ENCODE data around the gene ANO7. TPM values are rescaled to one million over a fixed set of nuclear protein-coding genes. Genes with fewer than 3 reads are reported as not detected.

The ANO7 gene, protein sequence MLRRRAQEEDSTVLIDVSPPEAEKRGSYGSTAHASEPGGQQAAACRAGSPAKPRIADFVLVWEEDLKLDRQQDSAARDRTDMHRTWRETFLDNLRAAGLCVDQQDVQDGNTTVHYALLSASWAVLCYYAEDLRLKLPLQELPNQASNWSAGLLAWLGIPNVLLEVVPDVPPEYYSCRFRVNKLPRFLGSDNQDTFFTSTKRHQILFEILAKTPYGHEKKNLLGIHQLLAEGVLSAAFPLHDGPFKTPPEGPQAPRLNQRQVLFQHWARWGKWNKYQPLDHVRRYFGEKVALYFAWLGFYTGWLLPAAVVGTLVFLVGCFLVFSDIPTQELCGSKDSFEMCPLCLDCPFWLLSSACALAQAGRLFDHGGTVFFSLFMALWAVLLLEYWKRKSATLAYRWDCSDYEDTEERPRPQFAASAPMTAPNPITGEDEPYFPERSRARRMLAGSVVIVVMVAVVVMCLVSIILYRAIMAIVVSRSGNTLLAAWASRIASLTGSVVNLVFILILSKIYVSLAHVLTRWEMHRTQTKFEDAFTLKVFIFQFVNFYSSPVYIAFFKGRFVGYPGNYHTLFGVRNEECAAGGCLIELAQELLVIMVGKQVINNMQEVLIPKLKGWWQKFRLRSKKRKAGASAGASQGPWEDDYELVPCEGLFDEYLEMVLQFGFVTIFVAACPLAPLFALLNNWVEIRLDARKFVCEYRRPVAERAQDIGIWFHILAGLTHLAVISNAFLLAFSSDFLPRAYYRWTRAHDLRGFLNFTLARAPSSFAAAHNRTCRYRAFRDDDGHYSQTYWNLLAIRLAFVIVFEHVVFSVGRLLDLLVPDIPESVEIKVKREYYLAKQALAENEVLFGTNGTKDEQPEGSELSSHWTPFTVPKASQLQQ
- total RNA-seq (0.17 TPM), polyA plus RNA-seq (not detected)

- Histone ChIP-seq H3K4me3 (ENCODE audit: low read depth, low read length) (no peak within 1 kb of the TSS), H3K36me3 (ENCODE audit: control insufficient read depth, insufficient read depth, low read length) (peaks cover 3% of the 10 kb centered on the region), H3K4me1 (ENCODE audit: control insufficient read depth, insufficient read depth, low read length, poor library complexity, severe bottlenecking) (no peaks in the 10 kb centered on the region), H3K27ac (ENCODE audit: insufficient read depth, low read length, poor library complexity, severe bottlenecking) (no peak within 1 kb of the TSS), H3K27me3 (ENCODE audit: control insufficient read depth, insufficient read depth, low read length) (no peaks in the 10 kb centered on the region), H3K9me3 (ENCODE audit: control insufficient read depth in 2 of 2, low read length in 2 of 2) (no peaks in the 10 kb centered on the region)
- Mint-ChIP-seq H3K27ac (no peak within 1 kb of the TSS), H3K9me3 (no peaks in the 10 kb centered on the region), H3K4me3 (no peak within 1 kb of the TSS), H3K27me3 (no peaks in the 10 kb centered on the region), H3K36me3 (peaks cover 2% of the 10 kb centered on the region), H3K4me1 (no peaks in the 10 kb centered on the region)
- no peak for ATAC-seq (ENCODE audit: low read depth in 2 of 2)
- DNase-seq = no peak
Observed at GRCh38 chr2:241188361-241189092, at the start of gene ANO7. TSS of gene ANO7 (plus strand) at chr2:241188677. CDS start at chr2:241190064, 1,387 bp downstream.

DNA sequence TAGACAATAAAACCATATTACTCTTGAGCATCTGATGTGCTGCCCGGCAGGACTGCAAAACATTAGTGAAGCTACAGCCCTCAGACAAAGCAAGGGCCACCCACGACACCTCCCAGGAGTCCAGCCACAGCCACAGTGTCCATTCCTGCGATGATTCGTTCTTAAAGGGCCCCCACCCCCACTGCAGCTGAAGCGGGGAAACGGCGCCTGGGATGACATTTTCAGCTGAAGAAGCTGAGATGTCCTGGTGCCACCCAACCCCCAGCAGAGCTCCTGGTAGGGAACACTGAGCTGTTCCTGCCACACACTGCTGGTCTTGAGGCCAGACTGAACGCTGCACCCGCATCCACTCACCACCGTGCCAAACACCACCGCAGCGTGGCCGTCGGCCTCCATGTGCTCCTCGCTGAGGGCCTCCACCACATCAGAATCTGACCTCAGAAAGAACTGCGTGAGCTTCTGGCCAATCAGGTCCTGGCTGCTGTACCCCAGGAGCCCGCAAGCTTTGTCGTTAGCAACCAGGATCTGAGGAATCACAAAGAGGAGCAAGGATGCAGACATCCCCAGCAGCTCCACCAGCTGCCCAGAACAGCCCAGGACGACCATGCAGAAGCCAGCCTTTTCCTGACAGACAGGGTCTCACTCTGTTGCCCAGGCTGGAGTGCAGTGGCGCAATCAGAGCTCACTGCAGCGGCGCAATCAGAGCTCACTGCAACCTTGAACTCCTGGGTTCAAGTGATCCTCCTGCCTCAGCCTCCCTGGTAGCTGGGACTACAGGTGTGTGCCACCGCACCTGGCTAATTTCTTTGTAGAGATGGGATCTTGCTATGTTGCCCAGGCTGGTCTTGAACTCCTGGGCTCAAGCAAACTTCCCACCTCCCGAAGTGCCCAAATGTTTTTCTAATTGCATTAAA is 48.7 kb upstream of the ANO7 start:
- no peak overlapping the region for H3K4me3 Mint-ChIP-seq
- no peaks in the 10 kb centered on the region for H3K27me3 ChIP-seq (ENCODE audit: control insufficient read depth, insufficient read depth, low read length)
- H3K4me1 ChIP-seq (ENCODE audit: control insufficient read depth, insufficient read depth, low read length, poor library complexity, severe bottlenecking) = no peaks in the 10 kb centered on the region
- H3K9me3 ChIP-seq (ENCODE audit: control insufficient read depth in 2 of 2, low read length in 2 of 2) = no peaks in the 10 kb centered on the region
- H3K36me3 Mint-ChIP-seq = peaks cover 28% of the 10 kb centered on the region
- H3K27me3 Mint-ChIP-seq = no peaks in the 10 kb centered on the region
- ATAC-seq (ENCODE audit: low read depth in 2 of 2) (no peak), DNase-seq (no peak)
- H3K4me1 Mint-ChIP-seq = peaks cover 0 to 11% (median 3%) of the 10 kb centered on the region in 4 donors
- no peak overlapping the region for H3K27ac ChIP-seq (ENCODE audit: insufficient read depth, low read length, poor library complexity, severe bottlenecking)
- H3K27ac Mint-ChIP-seq = peak overlapping the region in 1 of 3 donors; percentile 48
- peaks cover 54% of the 10 kb centered on the region for H3K36me3 ChIP-seq (ENCODE audit: control insufficient read depth, insufficient read depth, low read length)
- H3K9me3 Mint-ChIP-seq = peaks cover 0 to 1% (median 0%) of the 10 kb centered on the region in 7 donors
- H3K4me3 ChIP-seq (ENCODE audit: low read depth, low read length) = no peak overlapping the region

DNA sequence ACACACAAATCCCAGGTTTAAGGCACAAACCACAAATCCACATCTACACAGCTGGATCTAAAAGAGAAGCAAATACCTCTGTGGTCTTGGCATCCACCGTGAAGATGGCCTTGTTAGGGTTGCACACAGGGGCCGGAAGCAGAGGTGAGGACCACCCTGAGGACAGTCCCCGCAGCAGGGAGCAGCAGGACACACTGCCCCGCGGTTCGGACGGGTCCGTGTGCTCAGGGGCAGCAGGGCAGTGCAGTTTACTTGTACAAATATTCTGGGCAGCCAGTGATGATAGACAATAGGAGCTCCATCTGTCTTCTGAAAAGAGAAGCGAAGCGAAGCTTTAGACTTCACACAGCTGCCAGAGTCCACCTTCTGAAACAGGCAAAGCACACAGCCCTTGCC is 48.0 kb upstream of the ANO7 start:
- H3K27ac Mint-ChIP-seq = no peak overlapping the region

GRCh38 chr2:241141214-241141770 is 47.2 kb upstream of the ANO7 start:
- peaks cover 43% of the 10 kb centered on the region for H3K36me3 ChIP-seq (ENCODE audit: control insufficient read depth, insufficient read depth, low read length)
- DNase-seq (no peak), ATAC-seq (ENCODE audit: low read depth in 2 of 2) (no peak)
- peak overlapping the region in 1 of 3 donors; percentile 56 for H3K27ac Mint-ChIP-seq
- H3K4me3 Mint-ChIP-seq = no peak overlapping the region
- H3K36me3 Mint-ChIP-seq = peaks cover 25% of the 10 kb centered on the region
- no peaks in the 10 kb centered on the region for H3K4me1 ChIP-seq (ENCODE audit: control insufficient read depth, insufficient read depth, low read length, poor library complexity, severe bottlenecking)
- peaks cover 3 to 13% (median 7%) of the 10 kb centered on the region in 4 donors for H3K4me1 Mint-ChIP-seq
- H3K4me3 ChIP-seq (ENCODE audit: low read depth, low read length) = no peak overlapping the region
- no peaks in the 10 kb centered on the region for H3K27me3 Mint-ChIP-seq
- peaks cover 0 to 1% (median 0%) of the 10 kb centered on the region in 7 donors for H3K9me3 Mint-ChIP-seq
- no peak overlapping the region for H3K27ac ChIP-seq (ENCODE audit: insufficient read depth, low read length, poor library complexity, severe bottlenecking)
- H3K9me3 ChIP-seq (ENCODE audit: control insufficient read depth in 2 of 2, low read length in 2 of 2) = no peaks in the 10 kb centered on the region
- no peaks in the 10 kb centered on the region for H3K27me3 ChIP-seq (ENCODE audit: control insufficient read depth, insufficient read depth, low read length)

More for the DNA sequence above, 48.0 kb upstream of the ANO7 start:
- H3K27ac ChIP-seq (ENCODE audit: insufficient read depth, low read length, poor library complexity, severe bottlenecking) = no peak overlapping the region
- H3K4me1 ChIP-seq (ENCODE audit: control insufficient read depth, insufficient read depth, low read length, poor library complexity, severe bottlenecking) = no peaks in the 10 kb centered on the region
- H3K27me3 ChIP-seq (ENCODE audit: control insufficient read depth, insufficient read depth, low read length) = no peaks in the 10 kb centered on the region
- no peak for DNase-seq
- no peak for ATAC-seq (ENCODE audit: low read depth in 2 of 2)
- H3K9me3 ChIP-seq (ENCODE audit: control insufficient read depth in 2 of 2, low read length in 2 of 2) = no peaks in the 10 kb centered on the region
- no peaks in the 10 kb centered on the region for H3K27me3 Mint-ChIP-seq
- no peak overlapping the region for H3K4me3 ChIP-seq (ENCODE audit: low read depth, low read length)
- H3K4me1 Mint-ChIP-seq = peaks cover 0 to 11% (median 3%) of the 10 kb centered on the region in 4 donors
- H3K36me3 ChIP-seq (ENCODE audit: control insufficient read depth, insufficient read depth, low read length) = peaks cover 51% of the 10 kb centered on the region
- H3K36me3 Mint-ChIP-seq = peaks cover 28% of the 10 kb centered on the region
- peaks cover 0 to 1% (median 0%) of the 10 kb centered on the region in 7 donors for H3K9me3 Mint-ChIP-seq
- H3K4me3 Mint-ChIP-seq = peak overlapping the region in 1 of 4 donors; percentile 51

GRCh38 chr2:241142063-241142462 is 46.4 kb upstream of the ANO7 start:
- ATAC-seq (ENCODE audit: low read depth in 2 of 2) (no peak), DNase-seq (no peak)
- H3K4me3 Mint-ChIP-seq = peak overlapping the region in 1 of 4 donors; percentile 23

GRCh38 chr2:241142593-241142992 is 45.9 kb upstream of the ANO7 start:
- peaks cover 24% of the 10 kb centered on the region for H3K36me3 Mint-ChIP-seq

More at GRCh38 chr2:241142063-241142462, 46.4 kb upstream of the ANO7 start:
- Histone ChIP-seq H3K4me3 (ENCODE audit: low read depth, low read length) (no peak overlapping the region), H3K4me1 (ENCODE audit: control insufficient read depth, insufficient read depth, low read length, poor library complexity, severe bottlenecking) (no peaks in the 10 kb centered on the region), H3K36me3 (ENCODE audit: control insufficient read depth, insufficient read depth, low read length) (peaks cover 36% of the 10 kb centered on the region), H3K9me3 (ENCODE audit: control insufficient read depth in 2 of 2, low read length in 2 of 2) (no peaks in the 10 kb centered on the region), H3K27me3 (ENCODE audit: control insufficient read depth, insufficient read depth, low read length) (no peaks in the 10 kb centered on the region), H3K27ac (ENCODE audit: insufficient read depth, low read length, poor library complexity, severe bottlenecking) (no peak overlapping the region)
- Mint-ChIP-seq H3K9me3 (peaks cover 0 to 1% (median 0%) of the 10 kb centered on the region in 7 donors), H3K27me3 (no peaks in the 10 kb centered on the region), H3K36me3 (peaks cover 24% of the 10 kb centered on the region), H3K4me1 (peaks cover 9 to 20% (median 10%) of the 10 kb centered on the region in 4 donors), H3K27ac (peak overlapping the region in 1 of 3 donors; percentile 84)

More at GRCh38 chr2:241142593-241142992, 45.9 kb upstream of the ANO7 start:
- H3K4me1 Mint-ChIP-seq = peaks cover 9 to 21% (median 11%) of the 10 kb centered on the region in 4 donors
- H3K4me3 Mint-ChIP-seq = no peak overlapping the region
- H3K27ac Mint-ChIP-seq = no peak overlapping the region
- ATAC-seq (ENCODE audit: low read depth in 2 of 2) (no peak), DNase-seq (no peak)
- no peaks in the 10 kb centered on the region for H3K27me3 ChIP-seq (ENCODE audit: control insufficient read depth, insufficient read depth, low read length)
- peaks cover 0 to 1% (median 0%) of the 10 kb centered on the region in 7 donors for H3K9me3 Mint-ChIP-seq
- H3K27ac ChIP-seq (ENCODE audit: insufficient read depth, low read length, poor library complexity, severe bottlenecking) = no peak overlapping the region
- no peaks in the 10 kb centered on the region for H3K4me1 ChIP-seq (ENCODE audit: control insufficient read depth, insufficient read depth, low read length, poor library complexity, severe bottlenecking)
- H3K9me3 ChIP-seq (ENCODE audit: control insufficient read depth in 2 of 2, low read length in 2 of 2) = no peaks in the 10 kb centered on the region
- H3K4me3 ChIP-seq (ENCODE audit: low read depth, low read length) = no peak overlapping the region
- peaks cover 31% of the 10 kb centered on the region for H3K36me3 ChIP-seq (ENCODE audit: control insufficient read depth, insufficient read depth, low read length)
- no peaks in the 10 kb centered on the region for H3K27me3 Mint-ChIP-seq

Measured in CD4-positive, CD25-positive, alpha-beta regulatory T cell (primary cell).